ENCODE results near the gene GOLGA6L24.
"Not testable (repeated sequence)": the region's sequence is repeated elsewhere in the genome, so short reads cannot be mapped to it uniquely, and the experiment has no call there.

GRCh38 chr15:28322129-28322588 is 35.7 kb downstream of the GOLGA6L24 start, which contains the start of gene HERC2:
- TF ChIP-seq EZH2 (IDR thresholded peaks at IDR 0.05); POLR2AphosphoS5 (IDR thresholded peaks at IDR 0.05; ENCODE audit: borderline replicate concordance, low read depth, low read length); FOXP2 (optimal IDR thresholded peaks at IDR 0.05; ENCODE audit: control extremely low read depth, extremely low read length, insufficient read depth): not testable (repeated sequence)
